ENCODE results near the gene DHODH. TPM values are rescaled to one million over a fixed set of nuclear protein-coding genes. Genes with fewer than 3 reads are reported as not detected.
"Not testable (repeated sequence)": the region's sequence is repeated elsewhere in the genome, so short reads cannot be mapped to it uniquely, and the experiment has no call there.

The DHODH gene
- total RNA-seq, 4 donors from 2014 or later = 0.75 to 4.8 (median 1.6) TPM; not detected in 1

DNA sequence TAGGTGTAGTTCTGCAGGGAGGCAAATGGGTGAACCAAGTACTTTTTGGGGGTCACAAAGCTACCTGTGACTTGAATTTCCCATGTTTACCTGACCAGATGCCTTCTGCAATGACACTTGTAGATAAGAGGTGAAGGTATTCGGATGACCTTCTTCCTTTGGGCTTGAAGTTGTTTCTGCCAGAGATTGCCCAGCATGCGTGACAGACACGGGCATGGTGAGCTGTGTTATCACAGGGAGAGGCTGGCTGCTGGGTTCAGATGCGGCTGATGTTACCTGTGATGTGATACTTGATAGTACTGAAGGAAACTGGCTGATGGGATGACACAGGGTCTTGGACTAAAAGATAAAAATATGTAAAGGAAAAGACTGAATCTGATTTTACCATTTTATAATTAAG is 22.4 kb upstream of the DHODH start:
- intact Hi-C loops (cut with DNase I; ENCODE audit: low total_unique reads) = no loop called here
- no peaks in the 10 kb centered on the region for H3K9me3 ChIP-seq
- 28 to 79% methylated on average over 2 to 4 of the region's 4 CpGs for WGBS, 2 donors (ENCODE audit: low coverage in 1 of 2)
- TF ChIP-seq POLR2A (IDR thresholded peaks at IDR 0.05) = no peak
- TF ChIP-seq POLR2AphosphoS5 (IDR thresholded peaks at IDR 0.05) = no peak
- TF ChIP-seq, protein P1, sequence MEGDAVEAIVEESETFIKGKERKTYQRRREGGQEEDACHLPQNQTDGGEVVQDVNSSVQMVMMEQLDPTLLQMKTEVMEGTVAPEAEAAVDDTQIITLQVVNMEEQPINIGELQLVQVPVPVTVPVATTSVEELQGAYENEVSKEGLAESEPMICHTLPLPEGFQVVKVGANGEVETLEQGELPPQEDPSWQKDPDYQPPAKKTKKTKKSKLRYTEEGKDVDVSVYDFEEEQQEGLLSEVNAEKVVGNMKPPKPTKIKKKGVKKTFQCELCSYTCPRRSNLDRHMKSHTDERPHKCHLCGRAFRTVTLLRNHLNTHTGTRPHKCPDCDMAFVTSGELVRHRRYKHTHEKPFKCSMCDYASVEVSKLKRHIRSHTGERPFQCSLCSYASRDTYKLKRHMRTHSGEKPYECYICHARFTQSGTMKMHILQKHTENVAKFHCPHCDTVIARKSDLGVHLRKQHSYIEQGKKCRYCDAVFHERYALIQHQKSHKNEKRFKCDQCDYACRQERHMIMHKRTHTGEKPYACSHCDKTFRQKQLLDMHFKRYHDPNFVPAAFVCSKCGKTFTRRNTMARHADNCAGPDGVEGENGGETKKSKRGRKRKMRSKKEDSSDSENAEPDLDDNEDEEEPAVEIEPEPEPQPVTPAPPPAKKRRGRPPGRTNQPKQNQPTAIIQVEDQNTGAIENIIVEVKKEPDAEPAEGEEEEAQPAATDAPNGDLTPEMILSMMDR (IDR thresholded peaks at IDR 0.05) = no peak
- TF ChIP-seq EP300 (IDR thresholded peaks at IDR 0.05; ENCODE audit: low read depth) = no peak
- H3K27ac ChIP-seq = no peak overlapping the region
- no peak overlapping the region for H3K4me3 ChIP-seq
- H3K36me3 ChIP-seq = no peaks in the 10 kb centered on the region
- no peak for DNase-seq
- H3K27me3 ChIP-seq = peaks cover 4% of the 10 kb centered on the region
- no peaks in the 10 kb centered on the region for H3K4me1 ChIP-seq
- in situ Hi-C loops (cut with MboI; ENCODE audit: low pct_ligation_motif_present in 1 of 4, low pct_unique_long_range_greater_than_20kb in 1 of 4, low sequenced_read_pairs in 3 of 4) = no loop called here

DNA sequence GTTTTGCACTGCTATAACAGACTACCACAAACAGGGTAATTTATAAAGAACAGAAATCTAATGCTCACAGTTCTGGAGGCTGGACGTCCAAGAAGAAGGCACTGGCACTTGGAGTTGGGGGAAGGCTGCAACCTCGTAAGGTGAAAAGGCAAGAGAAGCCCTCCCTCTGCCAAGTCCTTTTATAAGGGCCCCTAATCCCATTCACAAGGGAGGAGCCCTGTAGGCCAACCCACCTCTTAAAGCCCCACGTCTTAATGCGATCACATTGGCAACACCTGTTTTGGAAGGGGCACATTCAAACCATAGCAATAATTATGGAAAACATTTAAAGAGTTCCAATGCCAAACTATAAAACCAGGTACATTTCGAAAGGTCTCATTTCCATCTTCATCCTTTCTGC is 13.5 kb upstream of the DHODH start:
- Histone ChIP-seq H3K9me3 (no peaks in the 10 kb centered on the region), H3K36me3 (no peaks in the 10 kb centered on the region), H3K4me3 (no peak overlapping the region), H3K27me3 (no peaks in the 10 kb centered on the region), H3K4me1 (no peaks in the 10 kb centered on the region), H3K27ac (no peak overlapping the region)
- WGBS, 2 donors (ENCODE audit: low coverage in 1 of 2) = 72 to 74% methylated on average over 3 to 5 of the region's 5 CpGs
- intact Hi-C loops (cut with DNase I; ENCODE audit: low total_unique reads) (no loop called here), in situ Hi-C loops (cut with MboI; ENCODE audit: low pct_ligation_motif_present in 1 of 4, low pct_unique_long_range_greater_than_20kb in 1 of 4, low sequenced_read_pairs in 3 of 4) (no loop called here)
- DNase-seq = no peak
- TF ChIP-seq, protein P1 (IDR thresholded peaks at IDR 0.05) = no peak
- TF ChIP-seq EP300 (IDR thresholded peaks at IDR 0.05; ENCODE audit: low read depth) = no peak
- no peak for TF ChIP-seq POLR2A (IDR thresholded peaks at IDR 0.05)
- TF ChIP-seq POLR2AphosphoS5 (IDR thresholded peaks at IDR 0.05) = no peak

DNA sequence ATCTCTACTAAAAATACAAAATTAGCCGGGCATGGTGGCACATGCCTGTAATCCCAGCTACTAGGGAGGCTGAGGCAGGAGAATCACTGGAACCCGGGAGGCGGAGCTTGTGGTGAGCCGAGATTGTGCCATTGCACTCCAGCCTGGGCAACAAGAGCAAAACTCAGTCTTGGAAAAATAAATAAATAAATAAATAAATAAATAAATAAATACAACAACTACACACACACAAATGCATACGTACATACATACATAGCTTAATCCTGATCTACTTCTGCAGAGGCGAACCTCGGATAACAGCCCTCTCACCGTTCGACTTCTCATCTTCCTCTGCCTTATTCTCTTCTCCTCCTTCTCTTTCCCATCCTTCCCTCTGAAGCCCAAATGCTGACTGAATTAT is 11.0 kb upstream of the DHODH start:
- intact Hi-C loops (cut with DNase I; ENCODE audit: low total_unique reads); in situ Hi-C loops (cut with MboI; ENCODE audit: low pct_ligation_motif_present in 1 of 4, low pct_unique_long_range_greater_than_20kb in 1 of 4, low sequenced_read_pairs in 3 of 4); H3K4me3 ChIP-seq; DNase-seq; H3K9me3 ChIP-seq; H3K27me3 ChIP-seq; H3K27ac ChIP-seq; H3K4me1 ChIP-seq; H3K36me3 ChIP-seq: not testable (repeated sequence)
- WGBS, 2 donors (ENCODE audit: low coverage in 1 of 2) = 92 to 97% methylated on average over 8 to 9 of the region's 9 CpGs

- 53 to 59% methylated on average over 7 of the region's 7 CpGs for WGBS, 2 donors (ENCODE audit: low coverage in 1 of 2)
These were observed 7.2 kb upstream of the DHODH start for GRCh38 chr16:72001180-72001874.

More at GRCh38 chr16:72001180-72001874, 7.2 kb upstream of the DHODH start:
- H3K27ac ChIP-seq = peak overlapping the region in 2 of 4 donors; percentile 12 to 55
- H3K4me3 ChIP-seq = no peak overlapping the region
- no peaks in the 10 kb centered on the region for H3K27me3 ChIP-seq
- no peaks in the 10 kb centered on the region for H3K36me3 ChIP-seq
- peaks cover 0 to 4% (median 0%) of the 10 kb centered on the region in 4 donors for H3K4me1 ChIP-seq
- no peak for DNase-seq
- in situ Hi-C loops (cut with MboI; ENCODE audit: low pct_ligation_motif_present in 1 of 4, low pct_unique_long_range_greater_than_20kb in 1 of 4, low sequenced_read_pairs in 3 of 4) (no loop called here), intact Hi-C loops (cut with DNase I; ENCODE audit: low total_unique reads) (no loop called here)
- TF ChIP-seq, protein P1 (IDR thresholded peaks at IDR 0.05) = no peak
- no peak for TF ChIP-seq POLR2AphosphoS5 (IDR thresholded peaks at IDR 0.05)
- no peak for TF ChIP-seq EP300 (IDR thresholded peaks at IDR 0.05; ENCODE audit: low read depth)
- TF ChIP-seq POLR2A (IDR thresholded peaks at IDR 0.05) = no peak
- no peaks in the 10 kb centered on the region for H3K9me3 ChIP-seq

Data from transverse colon (tissue), 4 donors.